K562 (cell line): Measurements from ENCODE around the gene TAS2R4. TPM values are rescaled to one million over a fixed set of nuclear protein-coding genes. Genes with fewer than 3 reads are reported as not detected.

Experiments
- BRD4 ChIP-seq: fragments of 200-600 bp; sonication (generic); IDR thresholded peaks from 2 replicates; pipeline ENCODE4 v1.6.1; 2017; ENCODE audit warnings: inconsistent platforms
- CBX3 ChIP-seq, 2 experiments: IDR thresholded peaks; 1 replicate in 1 of 2; 2 replicates in 1 of 2; pipeline ENCODE4 v1.6.1; 2012; ENCODE audit warnings: inconsistent platforms in 2 of 2, low read length in 2 of 2, borderline replicate concordance in 1 of 2, control low read depth in 1 of 2
- FOXA1 ChIP-seq: fragments of 450-650 bp; IDR thresholded peaks from 2 replicates; pipeline ENCODE4 v1.6.1; 2016; ENCODE audit warnings: mild to moderate bottlenecking, borderline replicate concordance
- FUS ChIP-seq: fragments of 200-400 bp; formaldehyde crosslinking; optimal IDR thresholded peaks from 2 replicates; pipeline ENCODE3; 2017; ENCODE audit warnings: low read depth, low read length
- GABPB2 ChIP-seq: fragments of 250-450 bp; sonication (Bioruptor Pico); conservative IDR thresholded peaks from 2 replicates; pipeline ENCODE4 v1.5.1; 2021; ENCODE audit warnings: mild to moderate bottlenecking
- GTF2F1 ChIP-seq: IDR thresholded peaks from 2 replicates; pipeline ENCODE4 v1.6.1; 2011; ENCODE audit warnings: low read depth, low read length, improper control_type of control experiment
- HMG20A ChIP-seq: fragments of 450-650 bp; formaldehyde crosslinking; conservative IDR thresholded peaks from 2 replicates; pipeline ENCODE4 v1.4.0; 2020; ENCODE audit warnings: mild to moderate bottlenecking, mixed read lengths
- JUN ChIP-seq, 2 experiments: sonication (generic) in 1 of 2; formaldehyde crosslinking in 1 of 2; IDR thresholded peaks; 2 replicates each; pipeline versions ENCODE4 v1.6.1 to v1.8.0; 2012 to 2022; ENCODE audit warnings: borderline replicate concordance in 2 of 2, mild to moderate bottlenecking in 2 of 2, improper control_type of control experiment in 1 of 2, low read depth in 1 of 2, low read length in 1 of 2, missing genetic modification reagents in 1 of 2
- KLF13 ChIP-seq: fragments of 450-650 bp; IDR thresholded peaks from 2 replicates; pipeline ENCODE4 v1.6.1; 2016; ENCODE audit warnings: missing genetic modification characterization, low read depth, mild to moderate bottlenecking, missing compliant biosample characterization, moderate library complexity, borderline replicate concordance
- PYGO2 ChIP-seq: fragments of 450-650 bp; IDR thresholded peaks from 2 replicates; pipeline ENCODE4 v1.6.1; 2016; ENCODE audit warnings: mild to moderate bottlenecking, missing genetic modification characterization, moderate library complexity, missing compliant biosample characterization
- SMC3 ChIP-seq: conservative IDR thresholded peaks from 2 replicates; pipeline ENCODE4 v1.6.1; 2011; ENCODE audit warnings: low read depth, low read length, improper control_type of control experiment; ENCODE audit not compliant: insufficient read depth
- SPI1 ChIP-seq: IDR thresholded peaks from 2 replicates; pipeline ENCODE4 v1.6.1; 2011; ENCODE audit warnings: low read depth, low read length, control low read depth, borderline replicate concordance
- SRSF3 ChIP-seq: fragments of 200-400 bp; formaldehyde crosslinking; IDR thresholded peaks from 2 replicates; pipeline ENCODE4 v1.6.1; 2016; ENCODE audit warnings: mild to moderate bottlenecking, low read length, moderate library complexity; ENCODE audit not compliant: insufficient read depth
- TAF7 ChIP-seq: fragments of 450-650 bp; IDR thresholded peaks from 2 replicates; pipeline ENCODE4 v1.6.1; 2016; ENCODE audit warnings: missing genetic modification characterization, missing compliant biosample characterization
- ZFX ChIP-seq: sonication (generic); formaldehyde crosslinking; IDR thresholded peaks from 2 replicates; pipeline ENCODE4 v1.8.0; 2022; ENCODE audit warnings: mild to moderate bottlenecking, missing genetic modification reagents, moderate library complexity
- ZKSCAN1 ChIP-seq: fragments of 150-350 bp; IDR thresholded peaks from 2 replicates; pipeline ENCODE4 v1.6.1; 2016; ENCODE audit warnings: low read depth, low read length
- ZNF384 ChIP-seq: IDR thresholded peaks from 2 replicates; pipeline ENCODE4 v1.6.1; 2012; ENCODE audit warnings: low read depth, low read length, improper control_type of control experiment
- ZNF436 ChIP-seq: fragments of 250-450, 450-650 bp; sonication (Bioruptor Pico); formaldehyde crosslinking; IDR thresholded peaks from 2 replicates; pipeline ENCODE4 v1.7.0; 2020; ENCODE audit warnings: mild to moderate bottlenecking
- polyA plus RNA-seq, 8 experiments: library from polyadenylated mRNA; depleted of rRNA in 4 of 8; stranded (reverse) in 5 of 8; unstranded in 3 of 8; fragments of >200 nt; fragmentation: Nextera tagmentation in 2 of 8; fragmentation: Illumina TruSeq in 1 of 8; extraction: Ambion mirVana in 2 of 8; extraction: Trizol in 1 of 8; gene quantifications; 2 replicates each; pipeline versions ENCODE4 v1.2.1 to v1.2.3, GENCODE V29; 2011 to 2014; ENCODE audit warnings: inconsistent platforms in 1 of 8, missing spikeins in 1 of 8
- total RNA-seq, 7 experiments: library from RNA; depleted of rRNA in 6 of 7; stranded (reverse); fragments of >200 nt in 6 of 7; fragmentation: Illumina TruSeq in 2 of 7; extraction: Trizol in 2 of 7; gene quantifications; 2 replicates each; pipeline versions ENCODE4 v1.2.1 to v1.2.3, GENCODE V29; 2011 to 2021; ENCODE audit warnings: low replicate concordance in 1 of 7
- TF ChIP-seq, protein P1 (sequence below): fragments of 450-650 bp; IDR thresholded peaks from 2 replicates; pipeline ENCODE4 v1.6.1; 2016; ENCODE audit warnings: antibody characterized with exemption
- TF ChIP-seq, protein P2 (sequence below), 3 experiments: IDR thresholded peaks in 2 of 3; conservative IDR thresholded peaks in 1 of 3; 2 replicates each; pipeline ENCODE4 v1.5.1; 2011 to 2012; ENCODE audit warnings: low read length in 3 of 3, mild to moderate bottlenecking in 3 of 3, control low read depth in 2 of 3, improper control_type of control experiment in 1 of 3, inconsistent platforms in 1 of 3, low read depth in 1 of 3, mixed read lengths in 1 of 3, moderate library complexity in 1 of 3; ENCODE audit not compliant: insufficient read depth in 2 of 3
- TF ChIP-seq, protein P3 (sequence below): fragments of 450-650 bp; IDR thresholded peaks from 2 replicates; pipeline ENCODE4 v1.7.1; 2018; ENCODE audit warnings: mild to moderate bottlenecking, low read depth; ENCODE audit not compliant: partially characterized antibody

TAS2R4 gene
- total and polyA plus RNA-seq, 9 of the 15 experiments (the other 6 are each of a cell fraction or from before 2014, with no cell fraction given): 0.04 to 2.1 (median 0.68) TPM

DNA sequence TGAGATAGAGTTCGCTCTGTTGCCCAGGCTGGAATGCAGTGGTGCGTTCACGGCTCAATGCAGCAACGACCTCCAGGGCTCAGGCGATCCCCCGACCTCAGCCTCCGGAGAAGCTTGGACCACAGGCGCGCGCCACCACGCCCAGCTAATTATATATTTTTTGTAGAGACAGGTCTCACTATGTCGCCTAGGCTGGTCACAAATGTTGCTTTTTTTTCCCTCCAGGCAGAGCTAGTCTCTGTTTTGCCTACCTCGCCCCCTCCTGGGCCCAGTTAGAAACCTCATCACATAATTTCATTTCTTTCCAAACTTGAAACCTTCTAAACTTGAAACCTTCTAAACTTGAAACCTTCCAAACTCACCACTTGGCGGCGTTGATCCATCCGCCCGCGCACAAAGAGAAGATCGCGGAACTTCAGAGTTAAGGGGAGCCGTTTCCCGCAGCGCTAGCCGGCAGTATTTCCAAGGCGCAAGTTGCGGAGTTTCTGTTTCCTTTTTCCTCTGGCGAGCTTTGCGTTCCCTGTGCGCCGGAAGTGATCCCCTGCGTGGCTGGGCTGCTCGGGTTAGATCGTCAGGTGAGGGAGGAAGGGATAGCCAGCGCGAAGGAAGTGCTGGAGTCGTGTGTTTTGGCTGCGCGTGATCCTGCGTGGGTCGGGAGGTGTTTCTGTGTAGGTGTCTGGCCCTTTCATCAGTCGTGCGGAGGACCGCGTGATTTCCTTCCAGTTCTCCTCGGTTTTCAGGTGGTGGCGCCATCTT is 38.5 kb upstream of the TAS2R4 start, which contains the start of gene SSBP1 (continued):
- peak; percentile 46 to 99 for TF ChIP-seq CBX3 (IDR thresholded peaks at IDR 0.05; ENCODE audit: borderline replicate concordance in 1 of 2, low read length in 2 of 2)
- peak; percentile 75 for TF ChIP-seq SPI1
- TF ChIP-seq FOXA1: no peak
- peak; percentile 98 for TF ChIP-seq TAF7 (tag)
- no peak for TF ChIP-seq SRSF3
- peak; percentile 92 for TF ChIP-seq ZNF384
- TF ChIP-seq, protein P1, sequence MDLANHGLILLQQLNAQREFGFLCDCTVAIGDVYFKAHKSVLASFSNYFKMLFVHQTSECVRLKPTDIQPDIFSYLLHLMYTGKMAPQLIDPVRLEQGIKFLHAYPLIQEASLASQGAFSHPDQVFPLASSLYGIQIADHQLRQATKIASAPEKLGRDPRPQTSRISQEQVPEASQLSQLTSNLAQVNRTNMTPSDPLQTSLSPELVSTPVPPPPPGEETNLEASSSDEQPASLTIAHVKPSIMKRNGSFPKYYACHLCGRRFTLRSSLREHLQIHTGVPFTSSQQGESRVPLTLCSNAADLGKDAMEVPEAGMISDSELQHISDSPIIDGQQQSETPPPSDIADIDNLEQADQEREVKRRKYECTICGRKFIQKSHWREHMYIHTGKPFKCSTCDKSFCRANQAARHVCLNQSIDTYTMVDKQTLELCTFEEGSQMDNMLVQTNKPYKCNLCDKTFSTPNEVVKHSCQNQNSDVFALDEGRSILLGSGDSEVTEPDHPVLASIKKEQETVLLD: peak; percentile 91
- TF ChIP-seq ZFX: peak; percentile 67
- peak; percentile 78 for TF ChIP-seq ZKSCAN1
- TF ChIP-seq GABPB2: no peak
- TF ChIP-seq, protein P2, sequence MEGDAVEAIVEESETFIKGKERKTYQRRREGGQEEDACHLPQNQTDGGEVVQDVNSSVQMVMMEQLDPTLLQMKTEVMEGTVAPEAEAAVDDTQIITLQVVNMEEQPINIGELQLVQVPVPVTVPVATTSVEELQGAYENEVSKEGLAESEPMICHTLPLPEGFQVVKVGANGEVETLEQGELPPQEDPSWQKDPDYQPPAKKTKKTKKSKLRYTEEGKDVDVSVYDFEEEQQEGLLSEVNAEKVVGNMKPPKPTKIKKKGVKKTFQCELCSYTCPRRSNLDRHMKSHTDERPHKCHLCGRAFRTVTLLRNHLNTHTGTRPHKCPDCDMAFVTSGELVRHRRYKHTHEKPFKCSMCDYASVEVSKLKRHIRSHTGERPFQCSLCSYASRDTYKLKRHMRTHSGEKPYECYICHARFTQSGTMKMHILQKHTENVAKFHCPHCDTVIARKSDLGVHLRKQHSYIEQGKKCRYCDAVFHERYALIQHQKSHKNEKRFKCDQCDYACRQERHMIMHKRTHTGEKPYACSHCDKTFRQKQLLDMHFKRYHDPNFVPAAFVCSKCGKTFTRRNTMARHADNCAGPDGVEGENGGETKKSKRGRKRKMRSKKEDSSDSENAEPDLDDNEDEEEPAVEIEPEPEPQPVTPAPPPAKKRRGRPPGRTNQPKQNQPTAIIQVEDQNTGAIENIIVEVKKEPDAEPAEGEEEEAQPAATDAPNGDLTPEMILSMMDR (IDR thresholded peaks at IDR 0.05 in 2 of 3, conservative IDR thresholded peaks at IDR 0.05 in 1 of 3; ENCODE audit: insufficient read depth in 2 of 3, low read depth in 1 of 3, low read length in 3 of 3): peak; percentile 96 to 99 (median 98)
- peak; percentile 48; the same call in 1 of the 2 replicates for TF ChIP-seq KLF13 (tag)
- TF ChIP-seq, protein P3, sequence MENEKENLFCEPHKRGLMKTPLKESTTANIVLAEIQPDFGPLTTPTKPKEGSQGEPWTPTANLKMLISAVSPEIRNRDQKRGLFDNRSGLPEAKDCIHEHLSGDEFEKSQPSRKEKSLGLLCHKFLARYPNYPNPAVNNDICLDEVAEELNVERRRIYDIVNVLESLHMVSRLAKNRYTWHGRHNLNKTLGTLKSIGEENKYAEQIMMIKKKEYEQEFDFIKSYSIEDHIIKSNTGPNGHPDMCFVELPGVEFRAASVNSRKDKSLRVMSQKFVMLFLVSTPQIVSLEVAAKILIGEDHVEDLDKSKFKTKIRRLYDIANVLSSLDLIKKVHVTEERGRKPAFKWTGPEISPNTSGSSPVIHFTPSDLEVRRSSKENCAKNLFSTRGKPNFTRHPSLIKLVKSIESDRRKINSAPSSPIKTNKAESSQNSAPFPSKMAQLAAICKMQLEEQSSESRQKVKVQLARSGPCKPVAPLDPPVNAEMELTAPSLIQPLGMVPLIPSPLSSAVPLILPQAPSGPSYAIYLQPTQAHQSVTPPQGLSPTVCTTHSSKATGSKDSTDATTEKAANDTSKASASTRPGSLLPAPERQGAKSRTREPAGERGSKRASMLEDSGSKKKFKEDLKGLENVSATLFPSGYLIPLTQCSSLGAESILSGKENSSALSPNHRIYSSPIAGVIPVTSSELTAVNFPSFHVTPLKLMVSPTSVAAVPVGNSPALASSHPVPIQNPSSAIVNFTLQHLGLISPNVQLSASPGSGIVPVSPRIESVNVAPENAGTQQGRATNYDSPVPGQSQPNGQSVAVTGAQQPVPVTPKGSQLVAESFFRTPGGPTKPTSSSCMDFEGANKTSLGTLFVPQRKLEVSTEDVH: peak; percentile 97
- TF ChIP-seq SMC3: peak; percentile 70
- peak; percentile 84 for TF ChIP-seq GTF2F1
- peak; percentile 96 for TF ChIP-seq BRD4
- TF ChIP-seq JUN (IDR thresholded peaks at IDR 0.05; ENCODE audit: borderline replicate concordance, low read depth, low read length): peak; percentile 65; the same call in 1 of the 2 replicates
- 0 out of 2 replicates have a peak, but pooled peaks have one; percentile 80 for TF ChIP-seq JUN (CRISPR knock-in tag; IDR thresholded peaks at IDR 0.05; ENCODE audit: borderline replicate concordance)
- 0 out of 2 replicates have a peak, but pooled peaks have one; percentile 56 for TF ChIP-seq HMG20A
- TF ChIP-seq FUS: no peak
- TF ChIP-seq ZNF436 (CRISPR knock-in tag): peak; percentile 43; the same call in 1 of the 2 replicates
- TF ChIP-seq PYGO2: 0 out of 2 replicates have a peak, but pooled peaks have one; percentile 38
